Subcutaneous abdominal adipose tissue (tissue), 5 donors: Measurements from ENCODE around the gene GMDS.

ENCODE experiments used
- H3K27ac ChIP-seq: one replicate; pipeline ENCODE4 v1.7.0; 2013; ENCODE audit warnings: low read depth, mild to moderate bottlenecking, inconsistent platforms, low read length, moderate library complexity
- H3K27me3 ChIP-seq, 5 donors: one replicate each; pipeline ENCODE4 v1.7.0; 2013; ENCODE audit warnings: low read length in 5 of 5, inconsistent platforms in 1 of 5; ENCODE audit not compliant: control insufficient read depth in 5 of 5, insufficient read depth in 4 of 5
- H3K36me3 ChIP-seq, 5 donors: one replicate each; pipeline ENCODE4 v1.7.0; 2013; ENCODE audit warnings: low read length in 5 of 5; ENCODE audit not compliant: control insufficient read depth in 5 of 5, insufficient read depth in 5 of 5
- H3K4me1 ChIP-seq, 5 donors: one replicate each; pipeline ENCODE4 v1.7.0; 2013; ENCODE audit warnings: low read length in 5 of 5, mild to moderate bottlenecking in 3 of 5, moderate library complexity in 1 of 5; ENCODE audit not compliant: control insufficient read depth in 5 of 5, insufficient read depth in 5 of 5
- H3K4me3 ChIP-seq, 5 donors: one replicate each; pipeline ENCODE4 v1.7.0; 2013; ENCODE audit warnings: low read length in 5 of 5, low read depth in 1 of 5
- H3K9ac ChIP-seq, 5 donors: one replicate each; pipeline ENCODE4 v1.7.0; 2013; ENCODE audit warnings: low read length in 5 of 5, mild to moderate bottlenecking in 4 of 5, moderate library complexity in 3 of 5
- H3K9me3 ChIP-seq, 5 donors: one replicate each; pipeline ENCODE4 v1.7.0; 2013; ENCODE audit warnings: low read length in 5 of 5; ENCODE audit not compliant: control insufficient read depth in 5 of 5
- donor health status: healthy.
- donor health status: healthy.
- donor health status: healthy.
- donor health status: healthy.
- donor health status: healthy.

GMDS gene

GRCh38 chr6:2228392-2228791 is 17.0 kb downstream of the GMDS start:
- Histone ChIP-seq H3K9ac (no peak overlapping the region), H3K4me1 (peaks cover 0 to 9% (median 0%) of the 10 kb centered on the region in 5 donors), H3K4me3 (no peak overlapping the region), H3K36me3 (no peaks in the 10 kb centered on the region), H3K27me3 (no peaks in the 10 kb centered on the region), H3K9me3 (no peaks in the 10 kb centered on the region), H3K27ac (no peak overlapping the region)

GRCh38 chr6:2226775-2227174 is 18.6 kb downstream of the GMDS start:
- Histone ChIP-seq H3K4me3 (no peak overlapping the region), H3K27me3 (no peaks in the 10 kb centered on the region), H3K9ac (no peak overlapping the region), H3K27ac (no peak overlapping the region), H3K9me3 (no peaks in the 10 kb centered on the region), H3K4me1 (peaks cover 0 to 17% (median 7%) of the 10 kb centered on the region in 5 donors), H3K36me3 (no peaks in the 10 kb centered on the region)

GRCh38 chr6:2225422-2226392 is 19.7 kb downstream of the GMDS start:
- H3K27me3 ChIP-seq, result no peaks in the 10 kb centered on the region
- no peak overlapping the region for H3K4me3 ChIP-seq
- no peak overlapping the region for H3K27ac ChIP-seq
- no peaks in the 10 kb centered on the region for H3K9me3 ChIP-seq
- peaks cover 0 to 17% (median 6%) of the 10 kb centered on the region in 5 donors for H3K4me1 ChIP-seq
- no peaks in the 10 kb centered on the region for H3K36me3 ChIP-seq
- H3K9ac ChIP-seq, result no peak overlapping the region

- H3K27ac ChIP-seq, result no peak overlapping the region
- H3K4me1 ChIP-seq, result peaks cover 0 to 17% (median 6%) of the 10 kb centered on the region in 5 donors
- no peaks in the 10 kb centered on the region for H3K9me3 ChIP-seq
Observed at GRCh38 chr6:2224847-2225382, 20.5 kb downstream of the GMDS start.

GRCh38 chr6:2222275-2222842 is 23.0 kb downstream of the GMDS start:
- H3K4me3 ChIP-seq, result peak overlapping the region; percentile 72 to 86 (median 76)
- H3K9me3 ChIP-seq, result no peaks in the 10 kb centered on the region
- H3K4me1 ChIP-seq, result peaks cover 0 to 17% (median 6%) of the 10 kb centered on the region in 5 donors
- peak overlapping the region; percentile 49 to 86 (median 74) for H3K9ac ChIP-seq
- H3K27me3 ChIP-seq, result no peaks in the 10 kb centered on the region
- H3K36me3 ChIP-seq, result no peaks in the 10 kb centered on the region
- H3K27ac ChIP-seq, result peak overlapping the region; percentile 6

More at GRCh38 chr6:2224847-2225382, 20.5 kb downstream of the GMDS start:
- no peak overlapping the region for H3K9ac ChIP-seq
- no peaks in the 10 kb centered on the region for H3K27me3 ChIP-seq
- H3K36me3 ChIP-seq, result no peaks in the 10 kb centered on the region
- no peak overlapping the region for H3K4me3 ChIP-seq

- Histone ChIP-seq H3K4me3 (peak overlapping the region; percentile 72 to 86 (median 76)), H3K4me1 (peaks cover 0 to 17% (median 6%) of the 10 kb centered on the region in 5 donors), H3K36me3 (no peaks in the 10 kb centered on the region), H3K9me3 (no peaks in the 10 kb centered on the region), H3K9ac (peak overlapping the region; percentile 49 to 86 (median 74)), H3K27me3 (no peaks in the 10 kb centered on the region), H3K27ac (peak overlapping the region; percentile 6)
Observed at GRCh38 chr6:2221726-2222274, 23.6 kb downstream of the GMDS start.

- Histone ChIP-seq H3K4me1 (peaks cover 0 to 9% (median 6%) of the 10 kb centered on the region in 5 donors), H3K27me3 (no peaks in the 10 kb centered on the region), H3K27ac (no peak overlapping the region), H3K9me3 (no peaks in the 10 kb centered on the region), H3K9ac (peak overlapping the region in 1 of 5 donors; percentile 2), H3K36me3 (no peaks in the 10 kb centered on the region), H3K4me3 (no peak overlapping the region)
Observed at GRCh38 chr6:2220154-2220553, 25.3 kb downstream of the GMDS start.

GRCh38 chr6:2218866-2219265 is 26.5 kb downstream of the GMDS start:
- H3K4me1 ChIP-seq, result peaks cover 0 to 8% (median 6%) of the 10 kb centered on the region in 5 donors
- no peaks in the 10 kb centered on the region for H3K36me3 ChIP-seq
- H3K27ac ChIP-seq, result no peak overlapping the region
- H3K27me3 ChIP-seq, result no peaks in the 10 kb centered on the region
- no peaks in the 10 kb centered on the region for H3K9me3 ChIP-seq
- H3K4me3 ChIP-seq, result no peak overlapping the region
- no peak overlapping the region for H3K9ac ChIP-seq

GRCh38 chr6:2216794-2217383 is 28.5 kb downstream of the GMDS start:
- Histone ChIP-seq H3K36me3 (no peaks in the 10 kb centered on the region), H3K9ac (no peak overlapping the region), H3K27me3 (no peaks in the 10 kb centered on the region), H3K4me3 (no peak overlapping the region), H3K9me3 (no peaks in the 10 kb centered on the region), H3K4me1 (peaks cover 0 to 2% (median 0%) of the 10 kb centered on the region in 5 donors), H3K27ac (no peak overlapping the region)
